ENCODE results near the gene CHRNA4.

Gene CHRNA4

DNA sequence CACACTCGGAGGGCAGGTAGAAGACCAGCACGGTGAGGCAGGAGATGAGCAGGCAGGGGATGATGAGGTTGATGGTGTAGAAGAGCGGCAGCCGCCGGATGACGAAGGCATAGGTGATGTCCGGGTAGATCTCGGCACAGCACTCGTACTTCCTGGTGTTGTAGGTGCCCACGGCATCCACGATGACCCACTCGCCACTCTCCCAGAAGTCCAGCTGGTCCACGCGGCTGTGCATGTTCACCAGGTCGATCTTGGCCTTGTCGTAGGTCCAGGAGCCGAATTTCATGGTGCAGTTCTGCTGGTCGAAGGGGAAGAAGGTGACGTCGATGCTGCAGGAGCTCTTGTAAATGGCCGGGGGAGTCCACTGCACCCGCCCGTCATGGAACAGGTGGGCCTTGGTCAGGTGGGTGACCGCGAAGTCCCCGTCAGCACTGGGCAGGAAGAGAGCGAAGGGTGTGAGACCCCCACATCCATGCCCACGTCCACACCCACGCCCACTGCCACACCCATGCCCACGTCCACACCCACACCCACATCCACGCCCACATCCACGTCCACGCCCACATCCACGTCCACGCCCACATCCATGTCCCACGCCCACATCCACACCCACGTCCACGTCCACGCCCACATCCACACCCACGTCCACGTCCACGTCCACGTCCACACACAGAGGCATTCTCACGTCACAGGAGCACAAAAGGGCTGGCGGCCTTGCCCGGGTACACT is 10.4 kb downstream of the CHRNA4 start:
- DNase-seq (ENCODE audit: insufficient read length, low spot score) (no peak), FAIRE-seq (no peak)
- TF ChIP-seq, protein P1, sequence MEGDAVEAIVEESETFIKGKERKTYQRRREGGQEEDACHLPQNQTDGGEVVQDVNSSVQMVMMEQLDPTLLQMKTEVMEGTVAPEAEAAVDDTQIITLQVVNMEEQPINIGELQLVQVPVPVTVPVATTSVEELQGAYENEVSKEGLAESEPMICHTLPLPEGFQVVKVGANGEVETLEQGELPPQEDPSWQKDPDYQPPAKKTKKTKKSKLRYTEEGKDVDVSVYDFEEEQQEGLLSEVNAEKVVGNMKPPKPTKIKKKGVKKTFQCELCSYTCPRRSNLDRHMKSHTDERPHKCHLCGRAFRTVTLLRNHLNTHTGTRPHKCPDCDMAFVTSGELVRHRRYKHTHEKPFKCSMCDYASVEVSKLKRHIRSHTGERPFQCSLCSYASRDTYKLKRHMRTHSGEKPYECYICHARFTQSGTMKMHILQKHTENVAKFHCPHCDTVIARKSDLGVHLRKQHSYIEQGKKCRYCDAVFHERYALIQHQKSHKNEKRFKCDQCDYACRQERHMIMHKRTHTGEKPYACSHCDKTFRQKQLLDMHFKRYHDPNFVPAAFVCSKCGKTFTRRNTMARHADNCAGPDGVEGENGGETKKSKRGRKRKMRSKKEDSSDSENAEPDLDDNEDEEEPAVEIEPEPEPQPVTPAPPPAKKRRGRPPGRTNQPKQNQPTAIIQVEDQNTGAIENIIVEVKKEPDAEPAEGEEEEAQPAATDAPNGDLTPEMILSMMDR (IDR thresholded peaks at IDR 0.05; ENCODE audit: insufficient read depth, missing control alignments), result no peak

DNA sequence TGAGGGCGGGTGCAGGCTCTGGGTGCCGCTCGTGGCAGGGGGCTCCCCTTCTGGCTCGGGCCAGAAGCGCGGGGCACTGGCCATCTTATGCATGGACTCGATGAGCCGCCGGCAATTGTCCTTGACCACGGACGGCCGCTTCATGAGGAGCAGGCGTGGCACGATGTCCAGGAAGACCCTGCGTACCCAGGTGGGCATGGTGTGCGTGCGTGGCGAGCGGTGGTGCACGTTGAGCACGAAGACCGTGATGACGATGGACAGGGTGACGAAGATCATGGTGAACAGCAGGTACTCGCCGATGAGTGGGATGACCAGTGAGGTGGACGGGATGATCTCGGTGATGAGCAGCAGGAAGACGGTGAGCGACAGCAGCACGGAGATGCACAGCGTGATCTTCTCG is 11.0 kb downstream of the CHRNA4 start:
- FAIRE-seq, result no peak
- DNase-seq (ENCODE audit: insufficient read length, low spot score), result no peak
- TF ChIP-seq, protein P1 (IDR thresholded peaks at IDR 0.05; ENCODE audit: insufficient read depth, missing control alignments), result no peak

DNA sequence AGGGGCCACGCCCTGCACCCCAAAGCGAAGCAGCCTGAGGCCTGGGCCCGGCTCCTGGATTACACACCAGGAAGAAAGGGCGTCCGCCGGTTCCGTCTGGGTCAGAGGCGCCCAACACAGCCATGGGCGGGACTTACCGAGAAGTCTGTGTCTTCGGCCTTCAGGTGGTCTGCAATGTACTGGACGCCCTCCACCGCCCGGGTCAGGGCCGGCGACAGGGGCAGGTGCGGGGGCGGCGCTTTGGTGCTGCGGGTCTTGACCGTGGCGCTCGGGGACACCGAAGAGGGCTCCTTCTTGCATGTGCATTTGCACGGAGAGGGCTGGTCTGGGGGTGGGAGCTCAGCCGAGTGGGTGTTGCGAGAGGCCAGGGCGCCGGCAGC is 11.6 kb downstream of the CHRNA4 start:
- no peak for FAIRE-seq

DNA sequence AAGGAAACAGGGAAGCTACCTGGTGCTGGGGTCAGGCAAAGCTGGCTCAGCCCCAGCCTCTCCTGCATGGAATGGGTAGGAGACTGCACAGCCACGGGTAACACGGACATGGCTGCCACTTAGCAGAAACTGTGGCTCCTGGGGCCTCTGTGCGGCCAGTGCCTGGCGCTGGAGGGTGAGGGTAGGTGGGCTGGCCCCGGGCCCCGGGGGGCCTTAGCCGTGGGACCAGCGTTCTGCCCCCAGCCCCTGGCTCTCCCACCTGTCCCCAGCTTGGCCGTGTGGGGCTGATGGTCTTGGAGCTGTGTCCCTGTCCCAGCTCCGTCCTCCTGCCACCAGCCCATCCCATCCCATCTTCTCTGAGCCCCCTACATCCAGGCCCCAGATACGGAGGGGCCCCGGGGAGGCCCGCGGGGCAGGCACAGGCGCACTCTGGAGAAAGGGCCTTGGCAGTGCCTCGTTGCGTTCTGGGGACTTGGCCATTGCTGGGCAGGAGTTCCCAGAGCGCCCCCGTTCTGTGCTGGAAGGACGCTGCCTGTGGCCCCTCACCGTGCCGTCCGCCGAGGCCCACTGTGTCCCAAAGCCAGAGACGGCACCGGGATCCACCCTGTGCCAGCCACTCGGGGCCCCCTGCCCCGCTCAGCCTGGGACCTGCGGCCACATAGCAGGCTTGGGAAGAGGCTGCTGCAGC is 12.2 kb downstream of the CHRNA4 start:
- FAIRE-seq (no peak), DNase-seq (ENCODE audit: insufficient read length, low spot score) (no peak)
- TF ChIP-seq, protein P1 (IDR thresholded peaks at IDR 0.05; ENCODE audit: insufficient read depth, missing control alignments), result no peak

More for the DNA sequence above, 11.6 kb downstream of the CHRNA4 start:
- no peak for DNase-seq (ENCODE audit: insufficient read length, low spot score)
- TF ChIP-seq, protein P1 (IDR thresholded peaks at IDR 0.05; ENCODE audit: insufficient read depth, missing control alignments), result no peak

DNA sequence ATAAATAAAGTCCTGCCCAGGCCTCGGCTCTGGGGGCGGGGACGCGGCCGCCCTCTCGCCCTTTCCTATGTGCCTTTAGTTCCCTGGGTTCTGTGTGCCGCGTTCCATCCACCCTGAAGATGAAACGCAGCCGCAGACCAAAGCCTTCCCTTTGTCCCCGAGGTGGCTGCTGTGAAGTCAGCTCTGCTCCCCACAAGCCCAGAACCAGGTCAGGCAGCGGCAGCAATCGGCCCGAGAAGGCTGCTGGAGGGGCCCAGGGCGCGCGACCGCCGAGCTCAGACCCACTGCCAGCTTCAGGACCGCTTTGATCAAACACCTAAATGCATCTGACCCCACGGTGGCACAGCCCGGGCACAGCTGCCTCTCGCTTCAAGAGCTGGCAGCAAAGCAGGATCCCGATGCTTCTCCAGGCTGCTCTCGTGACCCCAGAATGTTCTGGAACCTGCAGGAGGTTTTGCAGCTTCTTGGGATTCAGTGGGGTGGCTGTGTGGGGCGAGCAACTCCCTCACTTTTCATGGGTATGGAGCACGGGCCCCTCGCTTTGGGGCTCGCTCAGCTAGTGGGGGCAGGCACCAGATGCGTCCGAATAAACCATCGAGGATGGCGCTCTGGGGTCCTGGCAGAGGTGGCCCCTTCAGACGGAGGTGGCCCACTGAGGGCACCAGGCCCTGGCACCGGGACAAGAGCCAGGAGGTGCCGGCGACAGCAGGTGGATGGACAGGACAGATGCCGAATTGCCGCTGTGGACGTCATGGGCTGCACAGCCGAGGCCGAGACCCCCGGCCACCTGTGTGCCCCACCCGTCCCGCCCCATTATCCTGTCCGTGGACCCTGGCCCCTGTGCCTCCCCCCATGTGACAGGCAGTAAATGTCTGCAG is 13.0 kb downstream of the CHRNA4 start:
- TF ChIP-seq, protein P1 (IDR thresholded peaks at IDR 0.05; ENCODE audit: insufficient read depth, missing control alignments), result no peak
- no peak for DNase-seq (ENCODE audit: insufficient read length, low spot score)
- no peak for FAIRE-seq

DNA sequence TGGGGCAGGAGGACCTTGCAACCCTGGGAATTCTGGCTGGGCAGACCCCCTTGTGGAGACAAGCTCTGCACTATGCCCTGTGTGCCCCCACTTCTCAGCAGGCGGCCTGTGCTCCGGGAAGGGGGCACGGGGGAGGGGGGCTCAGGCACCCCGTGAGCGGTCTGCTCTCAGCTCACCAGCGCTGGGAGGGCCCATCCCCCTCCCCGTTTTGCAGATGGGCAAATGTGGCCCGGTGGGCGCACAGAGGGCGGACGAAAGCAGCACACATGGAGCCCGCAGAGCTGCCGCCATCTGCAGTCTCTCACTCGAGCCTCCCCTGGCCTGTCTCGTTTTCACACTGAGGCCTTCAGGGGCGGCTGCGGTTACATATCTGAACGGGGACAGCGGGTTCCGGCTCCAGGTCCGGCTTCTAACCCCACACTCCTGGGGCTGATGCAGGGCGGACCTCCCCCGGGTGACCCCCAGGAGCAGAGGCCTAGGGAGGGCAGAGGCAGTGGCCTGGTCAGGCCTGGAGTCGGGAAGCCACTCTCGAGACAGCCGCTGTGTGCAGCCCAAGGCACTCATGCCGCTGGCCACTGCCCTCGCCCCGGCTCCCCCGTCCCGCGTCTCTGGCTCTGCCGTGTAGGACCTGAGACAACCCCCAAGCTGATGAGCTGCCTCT is 13.9 kb downstream of the CHRNA4 start:
- DNase-seq (ENCODE audit: insufficient read length, low spot score) (no peak), FAIRE-seq (no peak)
- TF ChIP-seq, protein P1 (IDR thresholded peaks at IDR 0.05; ENCODE audit: insufficient read depth, missing control alignments), result no peak
